Smooth muscle cell of the brain vasculature (primary cell): ENCODE results near the gene GLI2.

Source experiments
- DNase-seq: peaks from one replicate; pipeline ENCODE4 v3.0.0-alpha.2; 2012; ENCODE audit warnings: low read depth, low spot score

GLI2 gene

DNA sequence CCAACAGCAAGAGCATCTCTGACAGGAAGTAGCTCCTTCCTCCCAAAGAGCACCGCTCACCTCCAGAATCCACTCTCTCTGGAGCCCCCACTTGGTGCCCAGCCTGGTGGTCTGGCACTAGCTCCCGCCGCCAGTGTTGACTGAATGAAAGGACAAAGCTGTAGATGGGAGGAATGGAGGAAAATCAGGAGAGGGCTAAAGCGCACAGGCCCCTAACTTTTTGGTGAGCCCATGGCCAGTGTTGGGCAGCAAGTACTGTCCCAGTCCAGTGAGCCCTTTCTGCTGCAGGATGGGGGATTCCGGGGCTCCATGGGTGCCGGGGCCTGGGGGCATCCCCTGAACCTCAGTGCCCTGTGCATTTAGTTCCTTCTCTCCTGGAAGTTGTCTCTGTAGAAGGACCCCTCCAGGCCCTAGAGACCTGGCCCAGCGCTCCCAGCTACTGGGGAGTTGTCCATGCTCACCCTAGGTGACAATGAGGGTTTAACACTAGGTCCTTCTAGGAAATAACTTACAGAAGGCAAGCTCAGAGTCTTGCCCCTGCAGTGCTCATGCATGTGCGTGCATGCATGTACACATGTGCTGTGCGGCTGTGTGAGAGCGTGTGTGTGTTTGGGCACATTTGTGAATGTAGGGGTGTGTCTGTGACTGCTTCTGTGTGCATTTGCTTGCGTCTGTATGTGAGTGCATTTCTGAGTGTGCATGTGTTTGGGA lies 33.6 kb downstream of the GLI2 start:
- DNase-seq: no peak

DNA sequence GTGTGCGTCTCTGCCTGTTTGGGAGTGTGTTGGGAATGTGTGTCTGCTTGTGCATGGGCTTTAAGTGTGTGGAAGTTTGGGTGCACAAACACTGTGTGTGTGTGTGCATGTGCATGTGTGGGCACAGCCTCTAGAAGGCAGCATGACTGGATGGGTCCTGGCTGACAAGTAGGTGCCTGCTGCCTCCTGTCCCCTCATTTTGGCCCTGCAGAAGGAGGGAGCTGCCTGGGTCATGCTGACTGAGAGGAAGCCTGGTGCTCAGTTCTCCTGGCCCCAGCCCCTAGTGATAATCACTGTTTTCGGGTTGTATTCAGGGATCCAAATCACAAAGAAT lies 34.1 kb downstream of the GLI2 start:
- no peak for DNase-seq

DNA sequence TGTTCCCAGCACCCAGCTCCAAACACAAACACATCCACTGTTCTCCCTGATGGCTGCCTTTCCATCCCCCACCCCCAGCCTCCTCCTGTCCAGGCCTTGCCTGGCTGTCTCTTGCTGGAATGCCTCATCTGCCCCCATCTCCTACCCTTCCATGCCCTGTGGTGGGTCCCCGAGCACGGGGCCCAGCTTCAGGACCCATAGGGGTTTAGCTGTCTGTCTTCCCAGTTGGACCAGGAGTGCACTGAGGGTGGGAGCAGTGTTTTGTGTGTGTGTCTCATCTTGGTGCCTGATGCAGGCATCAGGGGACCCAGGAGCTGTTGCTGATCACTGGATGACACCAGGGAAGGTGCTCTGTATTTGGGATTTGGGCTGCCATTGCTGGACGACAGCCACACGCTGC lies 34.5 kb downstream of the GLI2 start:
- no peak for DNase-seq

DNA sequence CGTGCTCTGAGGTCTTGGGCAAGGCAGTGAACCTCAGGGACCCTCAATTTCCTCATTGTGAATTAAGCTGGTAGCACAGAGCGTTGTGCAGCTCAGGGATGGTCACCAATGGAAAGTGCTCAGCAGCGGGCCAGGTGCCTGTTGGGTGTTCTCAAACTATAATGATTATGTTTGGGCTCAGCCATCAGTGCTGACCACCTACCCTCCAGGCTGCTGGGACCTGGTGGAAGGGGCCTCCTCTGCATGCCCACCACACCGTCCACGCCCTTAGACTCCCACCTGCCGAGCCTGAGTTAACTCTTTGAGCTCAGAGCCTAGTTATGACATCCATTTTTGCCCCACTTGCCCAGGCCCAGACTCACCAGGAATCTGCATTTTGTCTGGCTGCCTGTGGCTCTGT lies 35.0 kb downstream of the GLI2 start:
- DNase-seq: no peak

DNA sequence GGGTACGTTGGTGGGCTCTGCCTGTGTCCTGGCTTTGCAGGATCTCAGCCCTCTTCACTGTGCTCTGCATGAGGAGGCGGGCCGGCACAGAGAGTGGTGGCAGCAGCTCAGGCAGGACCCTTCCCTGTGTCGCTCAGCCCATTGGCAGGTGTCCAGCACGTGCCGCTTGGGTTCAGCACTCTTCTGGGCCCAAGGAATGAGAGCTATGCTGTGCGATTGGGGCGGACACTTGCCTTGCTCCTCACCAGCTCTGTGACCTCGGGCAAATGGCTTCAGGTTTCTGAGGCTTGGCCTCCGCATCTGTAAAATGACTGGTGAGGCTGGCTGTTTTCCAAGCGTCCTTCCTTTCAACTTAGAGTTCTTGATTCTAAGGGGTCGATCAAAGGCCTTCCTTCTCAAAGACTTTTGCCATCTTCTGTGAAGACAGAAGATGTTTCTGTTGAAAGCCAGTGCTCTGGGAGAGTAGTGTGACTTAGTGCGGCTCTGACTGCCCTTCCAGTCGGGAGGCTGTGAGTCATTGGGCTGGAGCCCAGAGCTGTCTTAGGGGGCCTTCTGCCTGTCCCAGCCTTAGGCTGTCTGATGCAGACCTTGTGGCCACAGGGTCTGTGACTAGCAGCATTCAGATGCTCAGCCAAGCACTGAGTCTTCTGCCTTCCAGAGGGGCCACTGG lies 35.6 kb downstream of the GLI2 start:
- peak; percentile 69 for DNase-seq

DNA sequence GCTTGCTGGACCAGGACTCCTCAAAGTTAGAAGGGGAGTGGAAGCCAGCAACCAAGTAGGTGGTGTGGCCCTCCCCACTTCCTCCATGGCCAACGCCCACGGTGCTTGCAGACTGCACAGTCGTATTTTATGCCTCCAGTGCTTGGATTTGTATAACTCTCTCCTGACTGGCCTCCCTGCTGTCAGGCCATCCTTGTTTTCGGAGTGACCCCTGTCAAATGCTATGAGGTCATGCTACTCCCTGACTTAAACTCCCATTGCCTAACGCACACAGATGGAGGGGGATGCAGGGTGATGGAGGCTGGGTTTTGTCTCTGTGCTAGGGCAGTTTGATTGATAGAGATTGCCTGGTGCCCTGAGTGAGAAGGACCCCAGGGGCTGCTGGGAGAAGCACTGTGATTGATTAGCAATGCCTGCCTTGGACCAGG lies 36.1 kb downstream of the GLI2 start:
- no peak for DNase-seq

DNA sequence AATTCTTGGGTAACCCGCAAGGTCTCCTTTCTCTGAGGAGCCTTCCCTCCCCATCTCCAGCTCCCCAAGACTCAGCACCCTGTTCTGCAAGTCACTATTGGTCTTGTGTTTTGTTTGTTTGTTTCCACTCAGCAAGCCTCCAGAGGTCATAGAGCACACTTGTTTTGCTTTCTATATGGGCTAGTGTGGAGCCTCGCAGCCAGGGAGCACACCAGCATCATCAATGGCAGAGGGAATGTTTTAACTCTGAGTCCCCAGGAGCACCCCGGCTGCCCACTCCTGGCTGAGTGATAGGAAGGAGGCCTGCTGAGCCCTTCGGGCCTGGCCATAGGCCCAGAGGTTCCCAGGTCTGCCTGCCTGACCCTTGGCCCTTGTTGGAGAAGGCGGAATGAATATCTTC lies 36.6 kb downstream of the GLI2 start:
- DNase-seq: peak; percentile 49

DNA sequence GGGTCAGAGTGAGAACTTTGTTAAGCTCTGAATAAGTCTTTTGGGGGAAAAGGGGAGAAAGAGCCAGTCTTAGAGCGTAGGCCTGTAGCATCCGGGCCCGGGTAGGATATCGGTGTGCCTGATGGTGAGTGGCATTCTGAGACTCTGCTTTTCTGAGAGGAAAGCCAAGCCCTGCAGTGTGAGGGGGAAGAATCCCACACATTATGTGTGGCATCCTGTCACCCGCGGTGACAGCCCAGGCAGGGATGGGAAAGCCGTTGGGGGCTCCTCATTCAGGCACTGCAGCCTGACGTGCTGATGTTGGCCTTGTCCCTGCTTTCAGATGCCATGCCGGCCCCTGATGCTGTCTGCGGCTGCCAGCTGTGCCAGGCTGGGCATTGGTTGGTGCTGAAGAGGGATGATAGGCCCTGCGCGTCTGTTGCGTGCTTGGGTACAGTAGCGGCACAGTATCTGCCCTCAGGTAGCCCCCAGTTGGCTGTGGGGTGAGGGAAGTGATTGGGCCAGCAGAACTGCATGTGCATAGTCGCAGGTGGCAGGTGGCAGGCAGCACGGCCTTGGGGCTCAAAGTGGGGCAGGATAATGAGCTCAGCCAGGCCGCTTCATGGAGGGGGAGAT lies 37.6 kb downstream of the GLI2 start:
- no peak for DNase-seq

DNA sequence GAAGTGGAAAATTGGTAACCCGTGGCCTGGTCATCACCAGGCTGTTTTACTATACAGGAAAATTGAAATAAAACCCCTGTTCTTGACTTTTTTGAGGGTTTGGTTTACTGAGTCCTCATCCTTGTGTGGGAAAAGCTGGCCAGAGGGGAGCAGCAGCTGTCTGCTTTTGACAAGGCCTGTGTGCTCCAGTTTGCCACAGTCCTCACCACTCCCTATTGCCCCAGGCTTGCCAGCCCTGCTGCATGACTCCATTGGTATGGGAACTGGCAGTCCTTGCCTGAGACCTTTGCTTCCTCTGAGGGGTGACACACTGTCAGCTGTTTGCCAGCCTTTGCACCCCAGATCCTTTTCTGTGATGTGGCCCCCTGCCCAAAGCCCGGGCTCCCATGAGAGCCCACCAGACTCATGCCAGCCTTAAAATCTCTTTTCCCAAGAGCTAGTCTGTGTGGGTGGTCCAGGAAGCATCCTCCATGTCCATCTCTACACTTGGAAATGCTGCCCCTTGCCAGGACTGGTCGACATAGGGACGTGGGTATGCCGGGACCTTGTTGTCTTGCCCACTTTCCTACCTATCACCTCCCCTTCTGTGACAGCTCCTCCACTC lies 39.0 kb downstream of the GLI2 start:
- no peak for DNase-seq

DNA sequence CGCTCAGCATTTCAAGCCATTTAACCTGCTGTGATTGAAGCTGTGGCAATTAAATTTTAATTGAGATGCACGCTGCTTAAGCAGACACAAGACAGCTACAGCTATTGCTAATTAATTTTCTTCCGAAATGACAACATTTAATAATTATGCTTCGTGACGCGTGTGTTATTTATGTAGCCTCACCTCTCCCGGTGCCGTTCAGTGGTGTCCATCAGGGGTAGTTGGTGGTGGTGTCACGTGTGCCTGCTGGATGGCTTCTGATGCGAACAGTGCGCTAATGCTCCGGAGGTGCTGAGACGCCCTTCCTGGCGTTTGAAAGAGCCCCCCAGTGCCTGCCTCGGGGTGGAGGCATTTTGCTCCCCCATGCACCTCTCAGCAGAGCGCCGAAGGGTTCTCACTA lies 39.5 kb downstream of the GLI2 start:
- DNase-seq: no peak

DNA sequence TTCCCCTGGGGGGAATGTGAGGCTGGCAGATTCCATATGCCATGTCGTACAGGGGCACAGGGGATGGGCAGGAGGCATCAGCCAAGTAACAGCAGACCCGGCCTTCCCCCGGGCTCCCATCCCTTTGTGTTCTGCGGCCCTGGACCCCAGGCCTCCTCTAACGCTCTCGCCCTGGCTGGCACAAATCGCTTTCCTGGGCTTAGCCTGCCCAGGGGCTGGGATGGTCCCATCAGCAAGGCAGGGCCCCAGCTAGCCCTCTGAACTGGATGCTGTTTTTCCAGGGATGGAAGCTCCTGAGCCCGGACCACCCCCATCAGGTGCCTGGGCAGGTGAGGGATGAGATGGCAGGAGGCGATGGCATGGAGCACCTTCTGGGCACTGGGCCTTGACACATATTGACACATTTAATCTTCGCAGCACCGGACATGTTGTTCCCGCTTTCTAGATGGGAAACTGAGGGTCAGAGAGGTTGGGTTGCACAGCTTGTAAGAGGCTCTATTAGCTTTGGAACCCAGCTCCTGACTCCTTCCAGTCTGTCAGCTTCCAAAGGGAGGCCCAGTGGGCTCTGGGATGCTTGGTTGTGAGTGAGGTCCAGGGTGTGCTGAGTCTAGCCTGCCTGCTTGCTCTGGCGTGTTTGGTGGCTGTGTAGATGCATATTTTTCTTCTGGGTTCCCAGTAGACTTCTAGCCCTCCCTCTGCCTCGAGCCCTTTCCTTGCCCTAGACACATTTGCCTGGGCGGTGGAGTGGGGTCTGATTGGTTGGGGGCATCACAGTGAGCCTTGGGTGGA lies 40.3 kb downstream of the GLI2 start:
- DNase-seq: no peak

DNA sequence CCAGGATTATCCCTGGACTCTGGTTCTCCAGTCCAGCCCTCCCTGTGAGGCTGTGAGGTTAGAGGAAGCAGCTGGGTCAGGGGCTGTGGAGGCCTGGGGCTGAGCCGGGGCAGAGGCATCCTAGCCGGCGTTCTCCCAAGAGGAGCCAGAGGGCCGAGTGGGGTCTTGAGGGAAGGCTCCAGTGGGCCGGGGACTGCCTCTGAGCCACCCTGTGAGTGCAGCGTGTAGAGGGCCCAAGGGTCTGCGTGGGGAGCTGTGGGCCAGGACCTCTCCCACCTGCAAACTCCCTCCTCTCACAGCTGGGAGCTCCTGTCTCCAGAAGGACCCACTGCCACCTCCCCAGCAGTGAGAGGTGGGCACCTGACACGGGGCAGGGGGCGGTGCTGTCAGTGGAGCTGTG lies 41.0 kb downstream of the GLI2 start:
- DNase-seq: no peak

DNA sequence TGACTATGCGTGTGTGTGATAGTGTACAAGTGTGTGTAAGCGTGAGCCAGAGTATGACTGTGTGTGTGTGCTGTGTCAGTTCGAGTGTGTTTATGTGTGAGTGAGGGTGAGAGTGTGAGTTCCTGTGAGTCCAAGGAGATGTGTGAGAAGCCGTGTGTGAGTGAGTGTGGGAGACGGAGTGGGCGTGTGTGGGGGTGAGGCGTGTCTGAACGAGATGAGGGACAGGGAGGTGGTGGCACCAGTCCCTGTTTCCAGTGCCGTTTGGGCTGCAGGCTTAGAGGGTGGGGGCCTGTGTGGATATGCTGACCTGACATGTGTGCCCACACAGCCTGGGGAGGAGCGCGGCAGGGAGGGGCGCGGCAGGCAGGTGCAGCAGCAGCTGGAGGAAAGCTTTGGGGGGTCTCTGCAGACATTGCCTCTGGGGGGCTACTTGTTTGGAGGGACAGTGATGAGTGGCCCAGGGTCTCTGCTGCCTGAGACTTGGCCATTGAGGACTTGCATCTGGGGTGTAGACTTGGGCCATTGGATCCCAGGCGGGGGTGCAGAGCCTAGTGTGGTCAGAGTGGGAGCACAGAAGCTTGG lies 41.6 kb downstream of the GLI2 start:
- no peak for DNase-seq

DNA sequence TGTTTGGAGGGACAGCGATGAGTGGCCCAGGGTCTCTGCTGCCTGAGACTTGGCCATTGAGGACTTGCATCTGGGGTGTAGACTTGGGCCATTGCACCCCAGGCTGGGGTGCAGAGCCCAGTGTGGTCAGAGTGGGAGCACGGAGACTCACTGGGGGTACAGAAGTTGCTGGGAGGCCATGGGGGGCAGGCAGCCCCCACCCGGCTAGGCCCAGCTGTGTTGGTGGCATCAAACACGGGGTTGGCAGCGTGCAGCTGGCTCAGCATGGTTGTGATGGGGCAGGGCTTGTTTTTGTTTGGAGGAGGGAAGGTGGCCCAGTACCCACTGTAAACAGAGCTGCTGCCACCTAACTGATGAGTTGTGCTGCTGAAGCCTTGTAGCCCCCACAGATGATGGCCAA lies 42.1 kb downstream of the GLI2 start:
- DNase-seq: no peak

DNA sequence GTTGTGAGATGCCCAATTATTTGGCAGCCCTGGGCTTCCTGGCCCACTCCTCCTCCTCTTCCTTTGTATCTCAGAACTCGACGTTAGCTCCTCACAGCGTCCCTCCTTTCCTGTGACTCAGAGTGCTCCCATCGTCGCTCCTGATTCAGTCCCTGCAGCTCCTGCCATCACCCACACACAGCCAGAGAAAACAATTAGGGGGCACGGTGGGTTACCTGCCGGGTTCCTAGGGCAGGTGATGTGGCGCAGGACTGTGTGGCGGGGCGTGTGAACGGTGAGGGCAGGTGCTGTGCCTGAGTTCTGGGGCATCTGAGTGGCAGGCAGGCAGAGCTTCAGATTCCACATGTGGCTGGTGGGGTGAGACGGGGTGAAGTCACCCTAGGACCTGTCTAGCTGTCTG lies 42.6 kb downstream of the GLI2 start:
- DNase-seq: no peak

DNA sequence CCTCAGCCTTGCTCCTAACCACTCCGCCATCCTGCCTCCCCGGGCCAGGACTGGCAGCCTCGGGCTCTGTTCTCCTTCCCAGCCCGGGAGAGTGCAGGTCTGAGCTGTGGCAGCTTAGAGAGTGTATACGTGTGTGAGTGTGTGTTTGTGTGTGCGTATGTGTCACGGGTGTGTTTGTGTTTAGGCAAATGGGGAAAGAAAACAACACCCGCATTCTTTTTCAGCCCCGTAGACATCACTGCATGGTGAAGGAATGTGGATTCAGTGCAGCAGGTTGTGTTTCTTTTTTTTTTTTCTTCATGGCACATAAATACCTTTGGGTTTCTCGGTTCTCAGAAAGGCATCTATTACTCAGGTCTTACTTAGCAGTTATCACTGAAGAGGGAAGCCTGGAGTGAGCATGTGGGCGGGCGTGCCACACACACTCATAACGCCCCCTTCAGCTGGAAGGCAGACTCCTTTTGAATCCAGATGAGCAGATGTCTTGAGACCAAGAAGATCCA lies 44.2 kb downstream of the GLI2 start:
- no peak for DNase-seq

DNA sequence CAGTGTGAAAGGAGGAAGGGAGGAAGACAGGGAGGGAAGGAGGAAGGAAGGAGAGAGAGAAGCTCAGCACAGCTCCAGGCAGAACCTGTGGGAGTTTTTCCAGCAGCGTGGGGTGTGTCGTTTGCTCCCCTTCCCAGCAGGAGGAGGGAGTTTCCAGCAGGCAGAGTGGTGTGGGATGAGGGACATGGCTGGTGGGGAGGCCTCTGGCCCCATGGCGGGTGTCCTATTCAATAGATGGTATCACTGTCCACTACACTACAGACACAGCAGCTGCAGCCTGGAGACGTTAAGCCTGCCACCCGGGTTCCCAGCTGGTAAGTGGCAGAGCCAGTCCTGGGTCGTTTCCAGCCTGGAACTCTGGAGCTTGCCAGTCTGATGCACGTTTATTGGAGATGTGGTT lies 44.7 kb downstream of the GLI2 start:
- no peak for DNase-seq

DNA sequence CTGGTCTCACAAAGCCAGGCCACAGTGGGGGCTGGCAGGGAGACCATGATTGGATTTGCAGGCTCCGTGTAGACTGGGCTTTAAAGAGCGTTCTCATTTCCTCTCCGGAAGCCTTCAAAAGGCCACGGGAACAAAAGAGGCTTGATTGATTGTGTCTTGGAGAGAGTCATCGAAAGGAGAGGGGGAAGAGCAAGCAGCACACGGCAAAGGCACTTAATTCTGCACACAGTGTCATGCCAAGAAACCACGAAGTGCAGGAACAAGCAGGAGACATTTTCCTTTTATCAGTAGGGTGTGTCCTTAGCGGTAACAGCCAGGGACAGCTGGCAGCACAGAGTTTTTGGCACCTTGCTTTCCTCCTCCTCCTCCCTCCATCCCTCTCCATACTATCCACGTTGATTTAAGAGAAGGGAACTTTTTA lies 47.7 kb downstream of the GLI2 start:
- no peak for DNase-seq

DNA sequence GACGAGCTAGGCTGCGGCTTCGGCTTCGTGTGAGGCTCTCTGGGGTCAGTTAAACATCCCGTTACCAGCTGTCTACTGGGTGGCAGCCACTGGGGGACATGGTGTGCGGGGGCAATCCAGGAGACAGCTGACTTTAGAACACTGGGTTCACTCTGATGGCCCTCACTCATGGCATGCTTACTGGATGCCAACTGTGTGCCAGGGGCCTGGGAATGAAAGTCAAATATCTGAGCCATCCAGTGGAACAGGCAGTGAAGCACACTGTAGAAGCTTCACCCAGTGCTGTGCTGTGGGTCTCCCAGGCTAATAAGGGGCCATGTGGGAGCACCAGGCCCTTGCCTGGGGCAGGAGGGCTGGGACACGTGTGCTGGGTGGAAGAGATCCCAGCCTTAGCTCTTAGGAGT lies 48.3 kb downstream of the GLI2 start:
- no peak for DNase-seq
